Measurements from ENCODE around the gene TMEM247. TPM values are rescaled to one million over a fixed set of nuclear protein-coding genes. Genes with fewer than 3 reads are reported as not detected.
A peak's percentile ranks its signal among the peaks of the same experiment; 100 is the strongest.

Gene TMEM247
- total RNA-seq, 1 experiment from 2014 or later: not detected

DNA sequence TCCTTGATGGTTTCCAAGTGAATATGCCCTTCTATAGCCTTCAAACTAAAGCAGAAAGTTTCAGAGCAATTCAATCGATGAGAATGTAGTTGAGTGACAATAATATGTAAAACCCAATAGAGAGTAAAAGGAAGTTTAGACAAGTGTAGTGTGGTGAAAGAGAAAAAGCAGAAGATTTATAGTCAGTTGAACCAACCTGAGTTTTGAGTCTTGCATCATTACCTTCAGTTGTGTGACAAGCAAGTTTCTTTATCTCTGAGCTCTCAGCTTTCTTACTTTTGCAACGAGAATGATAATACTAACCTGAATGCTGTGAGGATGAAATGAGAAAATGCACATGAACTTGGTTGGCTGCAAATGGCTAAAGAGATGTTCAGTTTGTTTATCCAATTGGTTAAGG lies 40.6 kb upstream of the TMEM247 start:
- DNase-seq (no peak), ATAC-seq (no peak)
- no peaks in the 10 kb centered on the region for H3K36me3 ChIP-seq (ENCODE audit: low read depth, low read length)
- BruUV-seq (replicated peaks): no TSS peak
- H3F3A ChIP-seq (ENCODE audit: low read length, unreplicated experiment): no peaks in the 10 kb centered on the region
- no peak overlapping the region for H2AFZ ChIP-seq (ENCODE audit: low read length)
- ChIA-PET POLR2A (ENCODE audit: unreplicated experiment) (no interaction called here), CTCF (no interaction called here)
- no peaks in the 10 kb centered on the region for H3K9me3 ChIP-seq (ENCODE audit: low read length)
- peaks cover 6% of the 10 kb centered on the region; the same call in 1 of the 2 replicates for H3K4me1 ChIP-seq (ENCODE audit: insufficient read depth, low read length)
- no peaks in the 10 kb centered on the region for H3K79me2 ChIP-seq (ENCODE audit: low read length)
- H3K4me2 ChIP-seq (ENCODE audit: low read length): no peak overlapping the region
- no peaks in the 10 kb centered on the region for H3K27me3 ChIP-seq (ENCODE audit: low read length)
- no peaks in the 10 kb centered on the region for H3K9me2 ChIP-seq (replicated peaks; ENCODE audit: low read length)
- TF ChIP-seq, protein P1, sequence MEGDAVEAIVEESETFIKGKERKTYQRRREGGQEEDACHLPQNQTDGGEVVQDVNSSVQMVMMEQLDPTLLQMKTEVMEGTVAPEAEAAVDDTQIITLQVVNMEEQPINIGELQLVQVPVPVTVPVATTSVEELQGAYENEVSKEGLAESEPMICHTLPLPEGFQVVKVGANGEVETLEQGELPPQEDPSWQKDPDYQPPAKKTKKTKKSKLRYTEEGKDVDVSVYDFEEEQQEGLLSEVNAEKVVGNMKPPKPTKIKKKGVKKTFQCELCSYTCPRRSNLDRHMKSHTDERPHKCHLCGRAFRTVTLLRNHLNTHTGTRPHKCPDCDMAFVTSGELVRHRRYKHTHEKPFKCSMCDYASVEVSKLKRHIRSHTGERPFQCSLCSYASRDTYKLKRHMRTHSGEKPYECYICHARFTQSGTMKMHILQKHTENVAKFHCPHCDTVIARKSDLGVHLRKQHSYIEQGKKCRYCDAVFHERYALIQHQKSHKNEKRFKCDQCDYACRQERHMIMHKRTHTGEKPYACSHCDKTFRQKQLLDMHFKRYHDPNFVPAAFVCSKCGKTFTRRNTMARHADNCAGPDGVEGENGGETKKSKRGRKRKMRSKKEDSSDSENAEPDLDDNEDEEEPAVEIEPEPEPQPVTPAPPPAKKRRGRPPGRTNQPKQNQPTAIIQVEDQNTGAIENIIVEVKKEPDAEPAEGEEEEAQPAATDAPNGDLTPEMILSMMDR (conservative IDR thresholded peaks at IDR 0.05; ENCODE audit: low read depth, low read length): no peak
- TF ChIP-seq EZH2phosphoT487 (IDR thresholded peaks at IDR 0.05; ENCODE audit: borderline replicate concordance, low read length): no peak
- TF ChIP-seq EZH2 (IDR thresholded peaks at IDR 0.05; ENCODE audit: low read length, unreplicated experiment): no peak
- no peaks in the 10 kb centered on the region for H4K20me1 ChIP-seq (ENCODE audit: low read length)
- intact Hi-C loops (cut with micrococcal nuclease): no loop called here
- no peak overlapping the region for H3K4me3 ChIP-seq (ENCODE audit: low read length)
- no peak overlapping the region for H3K9ac ChIP-seq (ENCODE audit: low read length)
- H3K27ac ChIP-seq (ENCODE audit: low read length): no peak overlapping the region

DNA sequence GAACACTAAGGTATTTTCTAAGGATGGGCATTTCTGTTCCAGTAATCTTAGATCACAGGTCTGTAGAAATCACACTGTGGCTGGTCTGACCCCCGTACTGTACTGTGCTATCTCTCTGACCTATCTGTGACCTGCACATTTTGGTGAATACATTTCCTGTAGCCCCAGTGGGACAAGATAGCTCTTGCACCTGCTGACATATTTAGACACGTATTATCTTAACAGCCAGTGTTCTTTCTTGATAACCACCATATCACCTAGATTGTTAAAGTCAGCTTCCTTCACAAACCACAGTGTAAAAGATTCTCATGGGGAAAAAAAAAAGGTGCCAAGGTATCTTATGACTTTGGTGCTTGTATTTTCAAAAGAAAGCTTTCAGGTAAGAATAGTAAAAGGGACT lies 39.8 kb upstream of the TMEM247 start:
- Histone ChIP-seq H3K9ac (ENCODE audit: low read length) (no peak overlapping the region), H3K36me3 (ENCODE audit: low read depth, low read length) (no peaks in the 10 kb centered on the region), H3K27me3 (ENCODE audit: low read length) (no peaks in the 10 kb centered on the region), H2AFZ (ENCODE audit: low read length) (no peak overlapping the region), H3K79me2 (ENCODE audit: low read length) (no peaks in the 10 kb centered on the region), H4K20me1 (ENCODE audit: low read length) (no peaks in the 10 kb centered on the region), H3K4me3 (ENCODE audit: low read length) (no peak overlapping the region), H3K27ac (ENCODE audit: low read length) (no peak overlapping the region), H3K9me3 (ENCODE audit: low read length) (no peaks in the 10 kb centered on the region), H3K4me2 (ENCODE audit: low read length) (no peak overlapping the region), H3F3A (ENCODE audit: low read length, unreplicated experiment) (no peaks in the 10 kb centered on the region), H3K4me1 (ENCODE audit: insufficient read depth, low read length) (peaks cover 6% of the 10 kb centered on the region; the same call in 1 of the 2 replicates), H3K9me2 (replicated peaks; ENCODE audit: low read length) (no peaks in the 10 kb centered on the region)
- ChIA-PET CTCF (no interaction called here), POLR2A (ENCODE audit: unreplicated experiment) (no interaction called here)
- no peak for TF ChIP-seq EZH2 (IDR thresholded peaks at IDR 0.05; ENCODE audit: low read length, unreplicated experiment)
- no peak for TF ChIP-seq EZH2phosphoT487 (IDR thresholded peaks at IDR 0.05; ENCODE audit: borderline replicate concordance, low read length)
- TF ChIP-seq, protein P1 (conservative IDR thresholded peaks at IDR 0.05; ENCODE audit: low read depth, low read length): no peak
- no TSS peak for BruUV-seq (replicated peaks)
- intact Hi-C loops (cut with micrococcal nuclease): no loop called here
- ATAC-seq (no peak), DNase-seq (no peak)

DNA sequence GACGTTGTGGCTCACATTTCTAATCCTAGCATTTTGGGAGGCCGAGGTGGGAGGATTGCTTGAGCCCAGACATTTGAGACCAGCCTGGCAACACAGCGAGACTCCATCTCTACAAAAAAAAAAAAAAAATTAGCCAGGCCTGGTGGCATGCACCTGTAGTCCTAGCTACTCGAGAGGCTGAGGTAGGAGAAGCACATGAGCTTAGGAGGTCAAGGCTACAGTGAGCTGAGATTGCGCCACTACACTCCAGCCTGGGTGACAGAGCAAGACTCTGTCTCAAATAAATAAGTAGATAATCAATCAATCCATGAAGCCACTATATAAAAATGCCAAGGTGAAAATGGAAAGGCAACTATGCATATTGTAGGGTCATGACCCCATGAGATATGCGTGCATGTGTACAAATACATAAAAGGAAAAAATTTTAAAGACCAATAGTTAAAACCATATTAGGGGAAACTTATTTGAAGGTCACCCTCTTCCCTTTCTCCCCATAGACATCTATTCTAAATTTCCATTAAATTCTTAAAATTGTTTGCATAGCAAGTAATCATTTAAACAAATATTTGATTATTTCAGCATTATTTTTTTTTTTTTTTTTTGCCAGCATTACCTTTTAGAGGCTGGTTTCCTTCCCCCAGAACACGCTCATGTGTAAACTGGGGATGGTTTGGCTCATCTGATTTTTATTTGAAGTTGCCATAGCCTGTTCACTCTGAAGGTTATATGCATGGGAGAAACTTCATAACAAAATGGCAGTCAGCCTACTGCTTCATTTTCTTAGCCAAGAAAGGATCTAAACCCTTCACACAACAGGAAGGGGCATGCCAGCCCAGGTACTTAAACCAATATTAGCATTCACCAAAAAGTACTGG lies 37.3 kb upstream of the TMEM247 start:
- ChIA-PET POLR2A (ENCODE audit: unreplicated experiment) (no interaction called here), CTCF (interaction anchor here (0.6 kb wide), 2 partner anchors 11 to 46 kb away, joined by 3 to 5 read pairs; no protein-coding TSS in a partner anchor)
- Histone ChIP-seq H3K9me2 (replicated peaks; ENCODE audit: low read length) (no peaks in the 10 kb centered on the region), H3K4me3 (ENCODE audit: low read length) (no peak overlapping the region), H3K27me3 (ENCODE audit: low read length) (no peaks in the 10 kb centered on the region), H3K9me3 (ENCODE audit: low read length) (no peaks in the 10 kb centered on the region), H3K27ac (ENCODE audit: low read length) (no peak overlapping the region), H4K20me1 (ENCODE audit: low read length) (no peaks in the 10 kb centered on the region), H3K4me1 (ENCODE audit: insufficient read depth, low read length) (peaks cover 6% of the 10 kb centered on the region; the same call in 1 of the 2 replicates), H3K4me2 (ENCODE audit: low read length) (no peak overlapping the region), H3F3A (ENCODE audit: low read length, unreplicated experiment) (no peaks in the 10 kb centered on the region), H2AFZ (ENCODE audit: low read length) (no peak overlapping the region), H3K36me3 (ENCODE audit: low read depth, low read length) (no peaks in the 10 kb centered on the region), H3K9ac (ENCODE audit: low read length) (no peak overlapping the region), H3K79me2 (ENCODE audit: low read length) (no peaks in the 10 kb centered on the region)
- TF ChIP-seq EZH2phosphoT487 (IDR thresholded peaks at IDR 0.05; ENCODE audit: borderline replicate concordance, low read length) (no peak), EZH2 (IDR thresholded peaks at IDR 0.05; ENCODE audit: low read length, unreplicated experiment) (no peak)
- TF ChIP-seq, protein P1 (conservative IDR thresholded peaks at IDR 0.05; ENCODE audit: low read depth, low read length): no peak
- intact Hi-C loops (cut with micrococcal nuclease): loop anchor here (5.0 kb wide), 1 partner anchor 35 kb away; no protein-coding TSS in a partner anchor
- no TSS peak for BruUV-seq (replicated peaks)
- ATAC-seq (peak; percentile 70), DNase-seq (peak; percentile 17)

Measured in PC-3 (cell line).